LoVo (cell line): Measurements from ENCODE around the gene ZNF100.
"Not testable (repeated sequence)": the region's sequence is repeated elsewhere in the genome, so short reads cannot be mapped to it uniquely, and the experiment has no call there.

ENCODE experiments used
- DNase-seq: peaks from one replicate; pipeline ENCODE4 v3.0.0-alpha.2; 2016; ENCODE audit warnings: low spot score

ZNF100 gene

GRCh38 chr19:21767065-21767800, at the start of gene ZNF100:
Gene ZNF100, minus strand, starts transcription at chr19:21767579. Its CDS starts 150 bp downstream, at chr19:21767429.
- peak; percentile 19 for DNase-seq

- DNase-seq, result no peak
Observed at GRCh38 chr19:21812448-21812847, 45.1 kb upstream of the ZNF100 start.

- DNase-seq, result not testable (repeated sequence)
Observed at GRCh38 chr19:21808400-21809000, 41.1 kb upstream of the ZNF100 start.

- no peak for DNase-seq
Observed at GRCh38 chr19:21789466-21790085, 22.2 kb upstream of the ZNF100 start.

GRCh38 chr19:21786936-21787335, 19.6 kb upstream of the ZNF100 start:
- DNase-seq, result no peak

- DNase-seq, result not testable (repeated sequence)
Observed at GRCh38 chr19:21775792-21776191, 8.4 kb upstream of the ZNF100 start.

- DNase-seq, result not testable (repeated sequence)
Observed at GRCh38 chr19:21766705-21767064, 694 bp downstream of the ZNF100 start.

- DNase-seq, result no peak
Observed at GRCh38 chr19:21765151-21765550, 2.2 kb downstream of the ZNF100 start.

- DNase-seq, result not testable (repeated sequence)
Observed at GRCh38 chr19:21761547-21761946, 5.8 kb downstream of the ZNF100 start.

GRCh38 chr19:21758296-21758695, 9.1 kb downstream of the ZNF100 start:
- DNase-seq, result no peak

- not testable (repeated sequence) for DNase-seq
Observed at GRCh38 chr19:21755555-21755954, 11.8 kb downstream of the ZNF100 start.

- no peak for DNase-seq
Observed at GRCh38 chr19:21751384-21751783, 16.0 kb downstream of the ZNF100 start.

GRCh38 chr19:21750586-21751128, 16.7 kb downstream of the ZNF100 start:
- DNase-seq, result no peak

GRCh38 chr19:21749090-21749489, 18.3 kb downstream of the ZNF100 start:
- no peak for DNase-seq

GRCh38 chr19:21748088-21748487, 19.3 kb downstream of the ZNF100 start:
- DNase-seq, result no peak

- no peak for DNase-seq
Observed at GRCh38 chr19:21740559-21740958, 26.8 kb downstream of the ZNF100 start.

GRCh38 chr19:21726942-21727747, 40.2 kb downstream of the ZNF100 start:
- DNase-seq, result not testable (repeated sequence)

GRCh38 chr19:21713761-21714160, 53.6 kb downstream of the ZNF100 start:
- DNase-seq, result no peak

GRCh38 chr19:21709464-21709863, 57.9 kb downstream of the ZNF100 start:
- DNase-seq, result no peak

GRCh38 chr19:21707878-21708277, 59.5 kb downstream of the ZNF100 start:
- not testable (repeated sequence) for DNase-seq

- no peak for DNase-seq
Observed at GRCh38 chr19:21707065-21707464, 60.3 kb downstream of the ZNF100 start.

- DNase-seq, result no peak
Observed at GRCh38 chr19:21705393-21705792, 62.0 kb downstream of the ZNF100 start.
